ENCODE data around the gene EFCAB14.

- TF ChIP-seq CTCF (IDR thresholded peaks at IDR 0.05 in 4 of 5, conservative IDR thresholded peaks at IDR 0.05 in 1 of 5): no peak
- no peak for TF ChIP-seq POLR2A (IDR thresholded peaks at IDR 0.05)
Observed at GRCh38 chr1:46705408-46705807, 13.5 kb downstream of the EFCAB14 start.

Measured in gastrocnemius medialis (tissue), 4 donors.